Measurements from ENCODE around the gene ALDH1L2.
"Not testable (repeated sequence)": the region's sequence is repeated elsewhere in the genome, so short reads cannot be mapped to it uniquely, and the experiment has no call there.

ALDH1L2 gene

DNA sequence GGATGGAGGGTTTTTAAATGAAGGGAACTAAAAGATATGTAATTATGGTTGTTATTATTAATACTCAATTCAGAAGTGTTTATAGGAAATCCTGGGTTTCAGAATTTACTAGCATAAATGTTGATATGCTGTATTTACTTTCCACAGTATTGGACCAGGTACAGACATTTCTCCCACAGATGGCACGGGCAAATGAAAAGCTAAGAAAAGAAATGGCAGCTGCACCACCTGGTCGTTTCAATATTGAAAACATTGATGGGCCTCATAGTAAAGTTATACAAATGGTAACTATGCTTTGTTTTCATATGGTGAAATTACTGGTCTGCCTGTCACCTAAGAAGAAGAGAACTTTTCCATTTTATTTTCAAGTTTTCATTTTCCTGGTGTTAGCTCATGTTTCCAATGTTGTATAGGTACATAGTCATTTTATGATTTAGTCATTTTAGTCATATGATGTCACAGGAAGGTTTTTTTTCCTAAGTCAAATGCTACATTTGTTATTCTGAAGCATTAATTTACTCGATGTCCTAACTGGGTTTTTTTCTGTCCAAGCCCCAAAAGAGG, 92.6 kb downstream of the ALDH1L2 start:
- no peak for DNase-seq

GRCh38 chr12:104990950-104991349, 93.3 kb downstream of the ALDH1L2 start:
- no peak for DNase-seq
- intact Hi-C loops (cut with DNase I) = no loop called here

More for the DNA sequence above, 92.6 kb downstream of the ALDH1L2 start:
- intact Hi-C loops (cut with DNase I) = no loop called here

- intact Hi-C loops (cut with DNase I) = no loop called here
- DNase-seq = peak; percentile 88 to 99 (median 96)
Measured at GRCh38 chr12:104986022-104986941, 98.0 kb downstream of the ALDH1L2 start, which contains the start of gene NOPCHAP1. NOPCHAP1 (plus strand) TSS chr12:104986316; CDS start chr12:104986353, 37 bp downstream.

DNA sequence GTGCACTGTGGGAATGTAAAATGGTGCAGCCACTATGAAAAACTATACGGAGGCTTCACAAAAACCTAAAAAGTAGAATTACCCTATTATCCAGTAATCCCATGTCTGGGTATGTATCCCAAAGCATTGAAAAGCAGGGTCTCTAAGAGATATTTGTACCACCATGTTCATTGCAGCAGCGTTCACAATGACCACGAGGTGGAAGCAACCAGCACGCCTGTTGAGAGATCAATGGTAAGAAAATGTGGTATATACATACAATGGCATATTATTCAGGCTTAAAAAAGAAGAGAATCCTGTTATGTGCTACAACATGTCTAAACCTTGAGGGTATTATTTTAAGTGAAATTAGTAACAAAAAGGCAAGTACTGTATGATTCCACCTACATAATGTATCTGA, 99.1 kb downstream of the ALDH1L2 start:
- no peak for DNase-seq
- intact Hi-C loops (cut with DNase I) = no loop called here

GRCh38 chr12:104977688-104978087, 106.6 kb downstream of the ALDH1L2 start:
- intact Hi-C loops (cut with DNase I) = not testable (repeated sequence)

DNA sequence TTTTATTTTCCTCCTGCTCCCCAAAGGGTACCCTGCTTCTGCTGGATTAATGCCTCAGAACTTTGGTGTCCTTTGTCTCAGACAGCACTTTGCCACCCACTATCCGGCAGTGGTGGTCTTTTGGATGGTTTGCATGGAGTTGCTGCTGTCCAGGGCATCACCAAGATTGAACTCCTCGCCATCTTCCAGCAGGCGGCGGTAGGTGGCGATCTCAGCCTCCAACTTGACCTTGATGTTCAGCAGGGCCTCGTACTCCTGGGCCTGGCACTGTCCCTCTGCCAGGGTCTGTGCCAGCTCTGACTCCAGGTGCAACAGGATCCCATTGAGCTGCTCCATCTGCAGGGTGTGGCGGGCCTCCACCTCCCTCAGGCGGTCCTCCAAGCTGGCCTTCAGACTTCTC, 107.6 kb downstream of the ALDH1L2 start:
- no peak for DNase-seq
- intact Hi-C loops (cut with DNase I) = no loop called here

More at GRCh38 chr12:104977688-104978087, 106.6 kb downstream of the ALDH1L2 start:
- not testable (repeated sequence) for DNase-seq

GRCh38 chr12:104975587-104976343, 108.5 kb downstream of the ALDH1L2 start:
- intact Hi-C loops (cut with DNase I) = no loop called here
- DNase-seq = no peak

- intact Hi-C loops (cut with DNase I) = no loop called here
- DNase-seq = no peak
Measured at GRCh38 chr12:104974626-104975290, 109.5 kb downstream of the ALDH1L2 start.

DNA sequence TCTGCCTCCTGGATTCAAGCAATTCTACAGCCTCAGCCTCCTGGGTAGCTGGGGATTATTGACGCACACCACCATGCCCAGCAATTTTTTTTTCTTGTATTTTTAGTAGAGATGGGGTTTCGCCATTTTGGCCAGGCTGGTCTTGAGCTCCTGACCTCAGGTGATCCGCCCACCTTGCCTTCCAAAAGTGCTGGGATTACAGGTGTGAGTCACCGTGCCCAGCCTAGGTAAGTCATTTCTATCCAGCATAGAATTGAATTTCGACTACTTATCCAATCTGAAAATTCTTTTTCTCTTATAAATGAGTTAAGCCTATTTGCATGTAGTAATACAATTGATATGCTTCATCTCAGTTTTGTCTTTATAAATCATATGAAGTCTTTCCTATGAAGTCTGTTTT, 111.0 kb downstream of the ALDH1L2 start:
- DNase-seq = no peak
- intact Hi-C loops (cut with DNase I) = no loop called here

GRCh38 chr12:104971306-104971705, 113.0 kb downstream of the ALDH1L2 start:
- intact Hi-C loops (cut with DNase I) = no loop called here
- no peak for DNase-seq
